NCI-H82 treated with DMSO at 0.1 percent for 48 hours (cell line): ENCODE results near the gene ARMC2.

Experiments used
- DNase-seq: peaks from one replicate; lab custom pipeline; 2025; ENCODE audit not compliant: unreplicated experiment; lab: John Stamatoyannopoulos, UW

The ARMC2 gene

GRCh38 chr6:108985301-108985700, 137.1 kb downstream of the ARMC2 start:
- no peak for DNase-seq

GRCh38 chr6:108987156-108987555, 138.9 kb downstream of the ARMC2 start:
- DNase-seq, result no peak

DNA sequence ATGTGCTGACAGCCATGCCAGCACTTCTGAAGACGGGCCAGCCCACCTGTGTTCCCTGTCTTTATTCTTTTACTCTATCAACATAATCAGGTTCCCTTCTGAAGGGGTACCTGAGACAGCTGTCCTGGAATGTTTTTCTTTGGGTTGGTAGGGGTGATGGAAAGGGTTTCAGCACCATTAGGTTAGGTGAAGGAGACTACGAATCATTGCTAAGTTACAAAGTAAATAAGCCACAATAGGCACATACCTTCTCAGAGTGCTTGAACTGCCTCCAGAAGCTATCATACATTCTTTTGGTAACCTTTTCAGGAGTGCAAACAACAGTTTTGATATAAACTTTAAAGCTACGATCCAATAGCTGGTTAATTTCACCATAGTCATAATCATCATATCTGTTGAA, 140.1 kb downstream of the ARMC2 start:
- no peak for DNase-seq

GRCh38 chr6:108988765-108989164, 140.5 kb downstream of the ARMC2 start:
- DNase-seq, result no peak

DNA sequence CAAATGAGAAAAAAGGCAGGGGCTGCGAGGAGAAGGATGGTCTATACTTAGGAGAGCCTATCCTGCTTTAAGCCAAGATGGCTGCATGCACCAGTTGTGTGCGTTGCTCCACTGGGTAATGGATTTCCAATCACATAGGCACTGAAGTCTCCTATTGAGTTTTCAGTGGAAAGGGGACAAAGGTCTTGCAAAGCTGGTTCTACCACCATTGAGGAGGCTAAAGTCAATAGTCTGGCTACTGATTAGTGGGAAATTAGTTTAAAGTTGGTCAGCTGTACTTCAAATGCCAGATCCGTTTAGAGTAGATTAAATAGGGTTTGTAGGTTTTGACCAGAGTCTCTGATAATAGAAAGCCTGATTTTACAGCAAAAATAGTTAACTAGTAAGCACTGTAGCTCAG, 141.5 kb downstream of the ARMC2 start:
- DNase-seq, result no peak

DNA sequence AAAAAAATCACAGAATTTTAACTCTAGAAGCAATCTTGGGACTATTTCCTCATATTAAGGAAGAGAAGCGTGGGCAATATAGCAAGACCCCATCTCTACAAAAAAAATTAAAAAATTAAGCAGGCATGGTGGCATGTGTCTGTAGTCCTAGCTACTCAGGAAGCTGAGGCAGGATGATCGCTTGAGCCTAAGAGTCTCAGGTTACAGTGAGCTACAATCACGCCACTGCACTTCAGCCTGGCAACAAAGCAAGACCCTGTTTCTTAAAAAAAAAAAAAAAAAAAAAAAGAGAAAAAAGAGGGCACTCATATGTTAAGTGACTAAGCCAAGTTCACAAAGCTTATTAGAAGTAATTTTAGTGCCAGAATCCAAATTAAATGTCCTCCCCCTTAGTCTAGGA, 145.7 kb downstream of the ARMC2 start:
- no peak for DNase-seq

- no peak for DNase-seq
Measured at GRCh38 chr6:108995296-108995695, 147.1 kb downstream of the ARMC2 start.

- no peak for DNase-seq
Measured at GRCh38 chr6:108996208-108996607, 148.0 kb downstream of the ARMC2 start.

DNA sequence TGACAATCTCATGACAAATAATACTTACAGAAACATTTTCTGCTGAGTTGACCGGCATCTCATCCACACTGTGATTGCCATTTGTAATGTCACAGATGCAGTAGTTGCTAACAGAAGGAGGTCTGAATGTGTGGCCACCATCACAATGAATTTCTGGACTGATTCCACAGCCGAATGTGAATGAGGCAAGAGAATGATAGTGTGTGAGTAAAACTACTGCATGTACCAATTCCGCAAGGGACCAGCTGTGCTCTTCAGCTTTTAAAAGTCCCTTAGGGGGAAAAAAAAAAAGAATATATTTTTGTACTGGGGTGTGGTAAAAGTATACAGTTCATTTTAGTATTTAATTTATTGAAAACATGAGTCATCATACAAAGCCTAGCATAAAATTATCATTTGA, 150.3 kb downstream of the ARMC2 start:
- DNase-seq, result no peak

GRCh38 chr6:108999428-108999827, 151.2 kb downstream of the ARMC2 start:
- no peak for DNase-seq

DNA sequence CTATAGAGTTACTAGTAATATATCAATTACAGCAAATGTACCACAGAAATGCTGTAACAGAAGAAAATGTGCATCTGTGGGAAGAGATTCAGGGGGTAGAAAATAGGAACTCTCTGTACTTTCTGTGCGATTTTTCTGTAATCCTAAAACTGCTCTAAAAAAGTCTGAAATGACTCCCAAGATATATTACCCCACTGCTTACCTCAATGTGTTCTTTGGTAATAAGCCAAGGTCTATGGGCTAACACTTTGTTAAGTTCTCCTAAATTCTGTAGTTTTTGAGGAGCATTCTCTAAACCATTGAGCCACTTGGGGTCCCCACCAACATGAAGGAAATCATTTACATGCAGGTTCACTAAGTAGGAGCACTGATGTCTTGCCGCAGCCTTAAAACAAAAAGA, 152.1 kb downstream of the ARMC2 start:
- no peak for DNase-seq

DNA sequence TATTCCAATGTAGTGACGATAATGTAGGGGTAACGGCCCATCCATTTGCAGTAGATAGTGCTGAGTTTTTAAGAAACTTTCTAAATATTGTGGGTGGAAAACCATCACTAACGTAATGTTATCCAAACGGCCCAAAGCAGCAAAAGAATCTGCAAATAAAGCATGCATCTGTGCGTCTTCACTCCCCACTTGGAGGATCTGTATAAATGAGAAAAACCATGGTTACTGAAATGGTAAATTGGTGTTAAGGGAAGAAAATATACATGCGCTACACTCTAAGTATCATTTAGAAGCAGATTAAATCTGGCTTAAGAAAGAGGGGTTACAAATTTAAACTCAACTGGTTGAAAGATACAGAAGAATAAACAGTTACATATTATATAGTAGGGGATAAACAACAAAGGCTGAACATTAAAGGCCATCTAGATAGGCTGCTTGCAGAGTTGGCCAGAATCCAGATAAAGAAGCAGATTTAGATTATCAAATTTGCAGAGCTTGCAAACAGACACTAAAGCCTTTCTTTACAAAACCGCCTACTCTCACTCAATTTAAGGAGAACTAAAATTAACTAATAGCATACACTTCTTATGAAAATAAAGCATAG, 153.2 kb downstream of the ARMC2 start:
- DNase-seq, result peak; percentile 56

- no peak for DNase-seq
Measured at GRCh38 chr6:109002051-109002697, 154.0 kb downstream of the ARMC2 start.

- DNase-seq, result no peak
Measured at GRCh38 chr6:109002882-109003281, 154.7 kb downstream of the ARMC2 start.

DNA sequence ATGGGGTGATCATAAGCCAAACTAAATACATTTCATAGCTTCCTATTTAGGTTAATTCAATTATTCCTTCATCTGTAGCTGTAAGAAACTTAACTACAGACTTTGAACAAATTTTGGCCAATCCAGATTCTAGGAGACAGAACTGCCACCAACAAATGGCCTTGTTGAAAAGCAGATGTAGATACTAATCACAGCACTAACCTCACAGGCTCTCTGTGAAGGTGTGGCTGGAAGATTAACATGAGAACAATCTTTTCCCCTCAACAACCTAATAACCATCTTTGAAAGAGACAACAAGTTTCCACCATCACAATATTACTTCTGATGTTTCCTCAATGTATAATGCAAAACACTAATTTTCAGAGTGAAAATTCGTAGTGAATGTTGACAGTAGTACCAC, 158.6 kb downstream of the ARMC2 start:
- DNase-seq, result no peak

DNA sequence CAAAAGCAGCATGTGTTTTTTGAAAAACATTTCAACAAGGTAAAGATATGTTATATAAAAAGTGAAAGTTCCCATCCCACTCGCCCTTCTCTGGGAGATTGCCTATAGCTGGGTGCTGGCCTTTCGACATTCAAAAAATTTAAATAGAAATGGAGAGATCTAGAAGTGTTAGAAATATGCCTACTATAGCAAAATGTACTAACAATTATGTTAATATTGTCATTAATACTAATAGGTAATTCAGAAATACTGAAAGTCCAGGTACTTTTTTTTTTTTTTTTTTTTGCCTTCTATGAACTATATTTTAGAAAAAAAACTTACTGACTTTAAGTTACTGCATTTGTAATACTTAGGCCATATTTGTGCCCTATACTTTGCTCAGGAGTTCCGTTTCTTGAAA, 159.3 kb downstream of the ARMC2 start:
- DNase-seq, result no peak

DNA sequence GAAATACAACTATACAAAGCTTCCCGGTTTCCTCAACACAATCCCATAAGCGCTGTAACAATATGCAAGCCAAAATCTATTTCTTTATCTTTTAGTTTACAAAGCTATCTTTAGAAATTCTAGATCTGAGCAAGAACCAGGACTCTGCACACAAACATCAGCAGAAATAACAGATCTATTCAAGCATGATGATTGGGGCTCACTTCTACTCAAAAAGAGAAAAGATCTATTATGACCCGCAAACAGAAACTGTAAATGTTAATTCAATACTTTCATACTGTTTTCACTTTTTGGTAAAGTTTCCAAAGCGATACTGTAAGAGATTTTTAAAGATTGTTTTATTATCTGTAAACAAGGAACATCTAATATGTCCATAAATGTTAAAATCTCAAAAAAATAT, 159.8 kb downstream of the ARMC2 start:
- DNase-seq, result no peak

- DNase-seq, result peak; percentile 19
Measured at GRCh38 chr6:109008537-109009235, 160.5 kb downstream of the ARMC2 start.

GRCh38 chr6:109009236-109009961, 161.2 kb downstream of the ARMC2 start:
- DNase-seq, result peak; percentile 57

GRCh38 chr6:109009962-109010704, 161.9 kb downstream of the ARMC2 start:
- DNase-seq, result no peak

- no peak for DNase-seq
Measured at GRCh38 chr6:109010705-109011102, 162.5 kb downstream of the ARMC2 start.
